NCI-H2196 (cell line): ENCODE results near the gene TMEM240.
"Not testable (repeated sequence)": the region's sequence is repeated elsewhere in the genome, so short reads cannot be mapped to it uniquely, and the experiment has no call there.

Source experiments
- DNase-seq: peaks from one replicate; lab custom pipeline; 2025; ENCODE audit not compliant: unreplicated experiment; lab: John Stamatoyannopoulos, UW

TMEM240 gene

GRCh38 chr1:1505366-1505798 lies 35.0 kb downstream of the TMEM240 start:
- DNase-seq: peak; percentile 48

- DNase-seq: peak; percentile 85
Measured at GRCh38 chr1:1504777-1505365, 35.6 kb downstream of the TMEM240 start.

GRCh38 chr1:1495461-1495975 lies 44.9 kb downstream of the TMEM240 start:
- DNase-seq: not testable (repeated sequence)

- not testable (repeated sequence) for DNase-seq
Measured at GRCh38 chr1:1494311-1494710, 46.1 kb downstream of the TMEM240 start.

- no peak for DNase-seq
Measured at GRCh38 chr1:1491601-1492000, 48.8 kb downstream of the TMEM240 start.

GRCh38 chr1:1490633-1491230 lies 49.7 kb downstream of the TMEM240 start:
- DNase-seq: no peak

GRCh38 chr1:1489861-1490260 lies 50.6 kb downstream of the TMEM240 start:
- no peak for DNase-seq

GRCh38 chr1:1489231-1489630 lies 51.2 kb downstream of the TMEM240 start:
- DNase-seq: no peak

GRCh38 chr1:1487701-1488100 lies 52.7 kb downstream of the TMEM240 start:
- DNase-seq: no peak

GRCh38 chr1:1485755-1486317 lies 54.6 kb downstream of the TMEM240 start:
- not testable (repeated sequence) for DNase-seq

- DNase-seq: not testable (repeated sequence)
Measured at GRCh38 chr1:1484976-1485750, 55.3 kb downstream of the TMEM240 start.
